ENCODE data around the gene ANTXRL. TPM values are rescaled to one million over a fixed set of nuclear protein-coding genes. Genes with fewer than 3 reads are reported as not detected.
A peak's percentile ranks its signal among the peaks of the same experiment; 100 is the strongest.

The ANTXRL gene
- total and polyA plus RNA-seq, 10 of the 15 experiments (the other 5 are each of a cell fraction or from before 2014, with no cell fraction given) = not detected

GRCh38 chr10:46298477-46299285 is 11.9 kb downstream of the ANTXRL start:
- Histone ChIP-seq H3K36me3 (ENCODE audit: control insufficient read depth in 2 of 2, insufficient read depth in 2 of 2, low read length in 1 of 2) (no peaks in the 10 kb centered on the region), H2AFZ (ENCODE audit: control insufficient read depth, low read depth, low read length) (0 out of 2 replicates have a peak overlapping the region, but pooled peaks have one; percentile 23), H3K27me3 (replicated peaks in 1 of 2; ENCODE audit: control insufficient read depth in 2 of 2, insufficient read depth in 2 of 2, low read length in 1 of 2) (no peaks in the 10 kb centered on the region; a peak in 1 of 4 replicates), H3K4me1 (ENCODE audit: control insufficient read depth, insufficient read depth, low read length) (peaks cover 7% of the 10 kb centered on the region), H3K9me3 (replicated peaks; ENCODE audit: control insufficient read depth, insufficient read depth, low read length) (no peaks in the 10 kb centered on the region), H3K4me3 (no peak overlapping the region), H3K4me2 (ENCODE audit: control insufficient read depth, insufficient read depth) (peak overlapping the region; percentile 12; the same call in 1 of the 2 replicates), H3K79me2 (ENCODE audit: control insufficient read depth, insufficient read depth, low read length) (no peaks in the 10 kb centered on the region), H4K20me1 (ENCODE audit: control insufficient read depth, insufficient read depth) (no peaks in the 10 kb centered on the region), H3K27ac (ENCODE audit: control insufficient read depth, insufficient read depth) (no peak overlapping the region), H3K9ac (ENCODE audit: control insufficient read depth, insufficient read depth, low read length) (no peak overlapping the region)
- 27% methylated on average over 9 of the region's 9 CpGs for WGBS (ENCODE audit: insufficient coverage, insufficient replicate concordance, low lambda C conversion rate, missing lambda C conversion rate)
- CTCF ChIA-PET = no interaction called here
- RAD21 ChIA-PET (ENCODE audit: unreplicated experiment) = no interaction called here
- FAIRE-seq (no peak), DNase-seq (ENCODE audit: low read depth, low spot score) (no peak), ATAC-seq (peak; percentile 12; the same call in 1 of the 3 replicates)
- in situ Hi-C loops (cut with MboI) = no loop called here
- BruUV-seq (replicated peaks) = no TSS peak
- POLR2A ChIA-PET = no interaction called here
- TF ChIP-seq IKZF1 (conservative IDR thresholded peaks at IDR 0.05) (0 out of 2 replicates have a peak, but pooled peaks have one; percentile 30), EED (IDR thresholded peaks at IDR 0.05; ENCODE audit: low read depth) (0 out of 2 replicates have a peak, but pooled peaks have one; percentile 30), ZNF207 (IDR thresholded peaks at IDR 0.05; ENCODE audit: borderline replicate concordance) (no peak), HDGF (IDR thresholded peaks at IDR 0.05) (peak; percentile 51; the same call in 1 of the 2 replicates)
- SMC1A ChIA-PET (ENCODE audit: uncharacterized antibody, unreplicated experiment) = interaction anchor here (0.9 kb wide), 1 partner anchor 29 kb away, joined by 3 read pairs; no protein-coding TSS in a partner anchor
- intact Hi-C loops (cut with micrococcal nuclease; ENCODE audit: unreplicated experiment) = no loop called here

DNA sequence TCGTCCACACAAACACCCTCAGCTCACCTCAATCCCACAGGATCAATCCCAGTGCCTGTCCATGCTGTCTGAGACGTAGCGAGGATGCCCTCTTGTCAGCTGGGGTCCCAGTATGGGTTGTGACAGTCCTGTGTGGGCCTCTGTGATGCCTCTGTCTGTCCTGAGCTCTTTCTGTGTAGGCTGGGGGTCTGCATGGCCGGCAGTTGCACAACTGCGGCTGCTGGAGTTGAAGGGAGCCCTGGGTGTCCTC is 12.4 kb downstream of the ANTXRL start:
- intact Hi-C loops (cut with micrococcal nuclease; ENCODE audit: unreplicated experiment) = no loop called here
- Histone ChIP-seq H3K27ac (ENCODE audit: control insufficient read depth, insufficient read depth) (no peak overlapping the region), H4K20me1 (ENCODE audit: control insufficient read depth, insufficient read depth) (no peaks in the 10 kb centered on the region), H2AFZ (ENCODE audit: control insufficient read depth, low read depth, low read length) (peak overlapping the region; percentile 23; the same call in 1 of the 2 replicates), H3K79me2 (ENCODE audit: control insufficient read depth, insufficient read depth, low read length) (no peaks in the 10 kb centered on the region), H3K36me3 (ENCODE audit: control insufficient read depth in 2 of 2, insufficient read depth in 2 of 2, low read length in 1 of 2) (no peaks in the 10 kb centered on the region), H3K4me2 (ENCODE audit: control insufficient read depth, insufficient read depth) (peak overlapping the region; percentile 12; the same call in 1 of the 2 replicates), H3K9ac (ENCODE audit: control insufficient read depth, insufficient read depth, low read length) (no peak overlapping the region), H3K9me3 (replicated peaks; ENCODE audit: control insufficient read depth, insufficient read depth, low read length) (no peaks in the 10 kb centered on the region), H3K4me1 (ENCODE audit: control insufficient read depth, insufficient read depth, low read length) (peaks cover 7% of the 10 kb centered on the region), H3K4me3 (no peak overlapping the region), H3K27me3 (replicated peaks in 1 of 2; ENCODE audit: control insufficient read depth in 2 of 2, insufficient read depth in 2 of 2, low read length in 1 of 2) (no peaks in the 10 kb centered on the region; a peak in 1 of 4 replicates)
- RAD21 ChIA-PET (ENCODE audit: unreplicated experiment) = no interaction called here
- DNase-seq (ENCODE audit: low read depth, low spot score) = no peak
- FAIRE-seq = no peak
- SMC1A ChIA-PET (ENCODE audit: uncharacterized antibody, unreplicated experiment) = interaction anchor here (0.9 kb wide), 1 partner anchor 30 kb away, joined by 3 read pairs; no protein-coding TSS in a partner anchor
- BruUV-seq (replicated peaks) = no TSS peak
- no peak; the same call in 2 of the 3 replicates for ATAC-seq
- POLR2A ChIA-PET = no interaction called here
- 35% methylated on average over 5 of the region's 5 CpGs for WGBS (ENCODE audit: insufficient coverage, insufficient replicate concordance, low lambda C conversion rate, missing lambda C conversion rate)
- in situ Hi-C loops (cut with MboI) = no loop called here
- CTCF ChIA-PET = no interaction called here
- TF ChIP-seq IRF4 (IDR thresholded peaks at IDR 0.05; ENCODE audit: low read depth, low read length) (no peak), NBN (IDR thresholded peaks at IDR 0.05) (no peak), ZSCAN29 (IDR thresholded peaks at IDR 0.05) (no peak), TCF7 (IDR thresholded peaks at IDR 0.05; ENCODE audit: borderline replicate concordance) (no peak), FOXM1 (IDR thresholded peaks at IDR 0.05; ENCODE audit: low read depth, low read length) (no peak), ZNF592 (IDR thresholded peaks at IDR 0.05) (no peak), MYB (IDR thresholded peaks at IDR 0.05; ENCODE audit: borderline replicate concordance, low read depth, low read length) (no peak), RB1 (IDR thresholded peaks at IDR 0.05; ENCODE audit: borderline replicate concordance) (no peak)
- TF ChIP-seq, protein P1, sequence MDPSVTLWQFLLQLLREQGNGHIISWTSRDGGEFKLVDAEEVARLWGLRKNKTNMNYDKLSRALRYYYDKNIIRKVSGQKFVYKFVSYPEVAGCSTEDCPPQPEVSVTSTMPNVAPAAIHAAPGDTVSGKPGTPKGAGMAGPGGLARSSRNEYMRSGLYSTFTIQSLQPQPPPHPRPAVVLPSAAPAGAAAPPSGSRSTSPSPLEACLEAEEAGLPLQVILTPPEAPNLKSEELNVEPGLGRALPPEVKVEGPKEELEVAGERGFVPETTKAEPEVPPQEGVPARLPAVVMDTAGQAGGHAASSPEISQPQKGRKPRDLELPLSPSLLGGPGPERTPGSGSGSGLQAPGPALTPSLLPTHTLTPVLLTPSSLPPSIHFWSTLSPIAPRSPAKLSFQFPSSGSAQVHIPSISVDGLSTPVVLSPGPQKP (IDR thresholded peaks at IDR 0.05; ENCODE audit: low read depth, low read length) = no peak
